K562 (cell line): ENCODE data around the gene ZC3H7B. TPM values are rescaled to one million over a fixed set of nuclear protein-coding genes. Genes with fewer than 3 reads are reported as not detected.

Source experiments
- ATAC-seq: fragments of 200-7000 bp; cut with Tn5 transposase; 3 replicates; pipeline ENCODE4 v1.9.1; 2020; ENCODE audit warnings: moderate library complexity
- BruUV-seq: library from RNA; stranded (reverse); fragments of 400-500 nt; replicated peaks from 2 replicates; lab custom pipeline; 2021; lab: Mats Ljungman, UMichigan
- CTCF ChIA-PET: fragments of 300-600 bp; formaldehyde crosslinking; extraction: SDS; loops from one replicate; lab custom pipeline; 2021; ENCODE audit warnings: low intra/inter-chr PET ratio; lab: Yijun Ruan, JAX
- POLR2A ChIA-PET: fragments of 300-600, 350-650 bp; sonication (Branson Sonifier 250); formaldehyde crosslinking; extraction: SDS; loops from one replicate; lab custom pipeline; 2021; ENCODE audit warnings: antibody characterized with exemption, inconsistent platforms; lab: Yijun Ruan, JAX
- DNase-seq, 4 experiments: peaks; one replicate each; pipeline versions ENCODE4 v3.0.0 to v3.0.0-alpha.2; 2011 to 2018; ENCODE audit warnings: low spot score in 3 of 4, mixed read lengths in 3 of 4; ENCODE audit errors: extremely low read depth in 1 of 4
- FAIRE-seq: peaks from 2 replicates; lab custom pipeline; 2011; peaks lifted over from hg19 to GRCh38; lab: Jason Lieb, UNC
- H2AFZ ChIP-seq: 2 replicates; pipeline ENCODE4 v1.6.0; 2011; ENCODE audit warnings: low read depth, low read length, control low read depth, inconsistent platforms
- H3K27ac ChIP-seq: fragments of 200-600 bp; 3 replicates; pipeline ENCODE4 v1.8.0; 2011; ENCODE audit warnings: low read depth, mild to moderate bottlenecking, control low read depth, inconsistent platforms, low read length, moderate library complexity, mixed read lengths; ENCODE audit errors: extremely low read depth
- H3K27me3 ChIP-seq, 2 experiments: fragments of 300-600 bp in 1 of 2; 2 replicates in 1 of 2; 3 replicates in 1 of 2; pipeline versions ENCODE4 v1.6.0 to v1.8.0; 2011; ENCODE audit warnings: inconsistent platforms in 2 of 2, low read length in 2 of 2, mild to moderate bottlenecking in 1 of 2, mixed read lengths in 1 of 2, moderate library complexity in 1 of 2; ENCODE audit not compliant: control insufficient read depth in 2 of 2, insufficient read depth in 2 of 2
- H3K36me3 ChIP-seq: fragments of 300-600 bp; 3 replicates; pipeline ENCODE4 v1.8.0; 2011; ENCODE audit warnings: mild to moderate bottlenecking, low read length, inconsistent platforms; ENCODE audit not compliant: control insufficient read depth, insufficient read depth
- H3K4me1 ChIP-seq, 2 experiments: fragments of 200-600 bp in 1 of 2; replicated peaks in 1 of 2; 2 replicates in 1 of 2; 3 replicates in 1 of 2; pipeline versions ENCODE4 v1.5.1 to v1.8.0; 2011; ENCODE audit warnings: inconsistent platforms in 2 of 2, low read length in 2 of 2, mild to moderate bottlenecking in 1 of 2, mixed read lengths in 1 of 2, moderate library complexity in 1 of 2; ENCODE audit not compliant: control insufficient read depth in 2 of 2, insufficient read depth in 2 of 2
- H3K4me2 ChIP-seq: 2 replicates; pipeline ENCODE4 v1.6.1; 2011; ENCODE audit warnings: low read length, control low read depth, inconsistent platforms, mixed read lengths; ENCODE audit not compliant: insufficient read depth
- H3K4me3 ChIP-seq: fragments of 200-600 bp; sonication (generic), shearing (Covaris generic); 2 replicates; pipeline ENCODE4 v1.5.1; 2016; ENCODE audit warnings: control low read depth, inconsistent platforms
- H3K79me2 ChIP-seq: fragments of 200-600 bp; 3 replicates; pipeline ENCODE4 v1.8.0; 2011; ENCODE audit warnings: low read length, inconsistent platforms; ENCODE audit not compliant: control insufficient read depth, insufficient read depth
- H3K9ac ChIP-seq, 2 experiments: 2 replicates each; pipeline versions ENCODE4 v1.6.0 to v1.6.1; 2011; ENCODE audit warnings: low read depth in 2 of 2, low read length in 2 of 2, control low read depth in 1 of 2, inconsistent platforms in 1 of 2, mild to moderate bottlenecking in 1 of 2, mixed read lengths in 1 of 2; ENCODE audit not compliant: insufficient read depth in 1 of 2
- H3K9me1 ChIP-seq: one replicate; pipeline ENCODE4 v1.6.0; 2011; ENCODE audit warnings: inconsistent platforms, mild to moderate bottlenecking, low read length, moderate library complexity; ENCODE audit not compliant: control insufficient read depth, insufficient read depth
- H3K9me3 ChIP-seq: replicated peaks from 2 replicates; pipeline ENCODE4 v1.5.1; 2011; ENCODE audit warnings: low read depth, low read length, inconsistent platforms; ENCODE audit not compliant: control insufficient read depth, insufficient read depth
- H4K20me1 ChIP-seq: replicated peaks from 2 replicates; pipeline ENCODE4 v1.6.1; 2011; ENCODE audit warnings: low read length, inconsistent platforms, mixed read lengths; ENCODE audit not compliant: control insufficient read depth, insufficient read depth
- POLR2G ChIP-seq: fragments of 200-400 bp; formaldehyde crosslinking; IDR thresholded peaks from 2 replicates; pipeline ENCODE4 v1.6.1; 2017; ENCODE audit warnings: low read depth, mild to moderate bottlenecking, antibody characterized with exemption, low read length, moderate library complexity
- PRDM10 ChIP-seq: fragments of 450-650 bp; IDR thresholded peaks from 2 replicates; pipeline ENCODE4 v1.6.1; 2018; ENCODE audit not compliant: partially characterized antibody
- WGBS: fragments of 100-300 bp; shearing (Covaris generic); methylation state at CpG from one replicate; pipeline ENCODE4 v1.1.6; 2016; ENCODE audit warnings: low coverage, mixed read lengths; ENCODE audit not compliant: insufficient coverage; ENCODE audit errors: missing lambda C conversion rate; 5-methylcytosine and 5-hydroxymethylcytosine counted together
- in situ Hi-C: fragments of 300-500 bp; cut with MboI; formaldehyde crosslinking; loops from 4 replicates; pipeline ENCODE4 v1.15.0; 2018; ENCODE audit warnings: inconsistent platforms, mixed read lengths
- intact Hi-C: fragments of 100-400 bp; cut with micrococcal nuclease; formaldehyde crosslinking; loops from 2 replicates; pipeline ENCODE4 v1.14.2; 2022
- polyA plus RNA-seq, 8 experiments: library from polyadenylated mRNA; depleted of rRNA in 4 of 8; stranded (reverse) in 5 of 8; unstranded in 3 of 8; fragments of >200 nt; fragmentation: Nextera tagmentation in 2 of 8; fragmentation: Illumina TruSeq in 1 of 8; extraction: Ambion mirVana in 2 of 8; extraction: Trizol in 1 of 8; gene quantifications; 2 replicates each; pipeline versions ENCODE4 v1.2.1 to v1.2.3, GENCODE V29; 2011 to 2014; ENCODE audit warnings: inconsistent platforms in 1 of 8, missing spikeins in 1 of 8
- total RNA-seq, 7 experiments: library from RNA; depleted of rRNA in 6 of 7; stranded (reverse); fragments of >200 nt in 6 of 7; fragmentation: Illumina TruSeq in 2 of 7; extraction: Trizol in 2 of 7; gene quantifications; 2 replicates each; pipeline versions ENCODE4 v1.2.1 to v1.2.3, GENCODE V29; 2011 to 2021; ENCODE audit warnings: low replicate concordance in 1 of 7
- TF ChIP-seq, protein P1 (sequence below): IDR thresholded peaks from 2 replicates; pipeline ENCODE4 v1.6.1; 2011; ENCODE audit warnings: borderline replicate concordance, low read depth, mild to moderate bottlenecking, moderate library complexity, low read length; ENCODE audit not compliant: insufficient read depth, poor library complexity, severe bottlenecking

Gene ZC3H7B
- total and polyA plus RNA-seq, 9 of the 15 experiments (the other 6 are each of a cell fraction or from before 2014, with no cell fraction given), result 0.07 to 49.8 (median 26.8) TPM

- TF ChIP-seq PRDM10, result no peak
Measured at GRCh38 chr22:41341990-41342389, 40.7 kb downstream of the ZC3H7B start (continued).

DNA sequence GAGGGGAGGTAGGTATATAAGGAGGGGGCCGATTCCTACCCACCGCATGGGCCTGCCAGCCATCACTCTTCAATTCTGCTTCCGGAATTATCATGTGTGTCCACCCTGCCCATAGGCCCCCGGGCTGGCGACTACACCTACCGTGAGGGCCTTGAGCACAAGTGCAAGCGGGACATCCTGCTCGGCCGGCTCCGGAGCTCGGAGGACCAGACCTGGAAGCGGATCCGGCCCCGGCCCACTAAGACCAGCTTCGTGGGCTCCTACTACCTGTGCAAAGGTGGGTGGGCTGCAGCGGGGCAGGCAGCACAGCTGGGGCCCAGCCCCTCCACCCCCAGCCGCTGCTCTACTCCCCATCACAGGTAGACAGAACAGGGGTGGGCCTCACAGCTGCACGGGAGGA lies 42.0 kb downstream of the ZC3H7B start:
- H4K20me1 ChIP-seq, result no peaks in the 10 kb centered on the region
- peaks cover 76% of the 10 kb centered on the region; the same call in 2 of the 3 replicates for H3K36me3 ChIP-seq
- ChIA-PET CTCF (no interaction called here), POLR2A (interaction anchor here (0.6 to 1.0 kb wide), 3 partner anchors 9 to 42 kb away, joined by 3 to 4 read pairs (median 3); partner anchors contain the start of gene ZC3H7B)
- no TSS peak for BruUV-seq
- H3K4me1 ChIP-seq, result no peaks in the 10 kb centered on the region; a peak in 1 of 5 replicates
- no peaks in the 10 kb centered on the region for H3K9me3 ChIP-seq
- H3K27me3 ChIP-seq, result no peaks in the 10 kb centered on the region
- intact Hi-C loops, result no loop called here
- H2AFZ ChIP-seq, result no peak overlapping the region
- H3K9ac ChIP-seq, result no peak overlapping the region
- no peak overlapping the region for H3K4me3 ChIP-seq
- DNase-seq, result no peak
- WGBS, result 94% methylated on average over 8 of the region's 18 CpGs
- FAIRE-seq, result no peak
- in situ Hi-C loops, result no loop called here
- peak; percentile 36; the same call in 1 of the 2 replicates for TF ChIP-seq POLR2G
- TF ChIP-seq, protein P1, sequence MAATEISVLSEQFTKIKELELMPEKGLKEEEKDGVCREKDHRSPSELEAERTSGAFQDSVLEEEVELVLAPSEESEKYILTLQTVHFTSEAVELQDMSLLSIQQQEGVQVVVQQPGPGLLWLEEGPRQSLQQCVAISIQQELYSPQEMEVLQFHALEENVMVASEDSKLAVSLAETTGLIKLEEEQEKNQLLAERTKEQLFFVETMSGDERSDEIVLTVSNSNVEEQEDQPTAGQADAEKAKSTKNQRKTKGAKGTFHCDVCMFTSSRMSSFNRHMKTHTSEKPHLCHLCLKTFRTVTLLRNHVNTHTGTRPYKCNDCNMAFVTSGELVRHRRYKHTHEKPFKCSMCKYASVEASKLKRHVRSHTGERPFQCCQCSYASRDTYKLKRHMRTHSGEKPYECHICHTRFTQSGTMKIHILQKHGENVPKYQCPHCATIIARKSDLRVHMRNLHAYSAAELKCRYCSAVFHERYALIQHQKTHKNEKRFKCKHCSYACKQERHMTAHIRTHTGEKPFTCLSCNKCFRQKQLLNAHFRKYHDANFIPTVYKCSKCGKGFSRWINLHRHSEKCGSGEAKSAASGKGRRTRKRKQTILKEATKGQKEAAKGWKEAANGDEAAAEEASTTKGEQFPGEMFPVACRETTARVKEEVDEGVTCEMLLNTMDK, result no peak
- ATAC-seq, result no peak
- H3K4me2 ChIP-seq, result no peak overlapping the region
- no peak overlapping the region for H3K27ac ChIP-seq
- no peaks in the 10 kb centered on the region for H3K9me1 ChIP-seq
- no peaks in the 10 kb centered on the region for H3K79me2 ChIP-seq
